GM23338 (cell line): ENCODE results near the gene TP53. TPM values are rescaled to one million over a fixed set of nuclear protein-coding genes. Genes with fewer than 3 reads are reported as not detected.

Experiments
- ATAC-seq: fragments of 200-7000 bp; cut with Tn5 transposase; 3 replicates; pipeline ENCODE4 v1.9.1; 2020
- DNase-seq: peaks from one replicate; pipeline ENCODE4 v3.0.0-alpha.2; 2015; ENCODE audit warnings: low spot score
- H2AFZ ChIP-seq: fragments of 200-600 bp; sonication (generic); 2 replicates; pipeline ENCODE4 v1.8.0; 2016; ENCODE audit warnings: antibody characterized with exemption, mild to moderate bottlenecking, moderate library complexity
- H3F3A ChIP-seq: fragments of 200-600 bp; sonication (generic); replicated peaks from 2 replicates; pipeline ENCODE4 v1.8.0; 2017; ENCODE audit warnings: antibody characterized with exemption, mixed run types, low read depth
- H3K27ac ChIP-seq: fragments of 200-600 bp; sonication (generic); 2 replicates; pipeline ENCODE4 v1.6.1; 2016; ENCODE audit warnings: low read depth
- H3K27me3 ChIP-seq: fragments of 200-600 bp; sonication (generic); 2 replicates; pipeline ENCODE4 v1.8.0; 2016; ENCODE audit warnings: mild to moderate bottlenecking, mixed run types, moderate library complexity; ENCODE audit not compliant: insufficient read depth
- H3K36me3 ChIP-seq: fragments of 200-600 bp; sonication (generic); 2 replicates; pipeline ENCODE4 v1.8.0; 2016; ENCODE audit warnings: mild to moderate bottlenecking; ENCODE audit not compliant: insufficient read depth
- H3K4me1 ChIP-seq: fragments of 200-600 bp; sonication (generic); 2 replicates; pipeline ENCODE4 v1.8.0; 2016; ENCODE audit warnings: mild to moderate bottlenecking, moderate library complexity; ENCODE audit not compliant: insufficient read depth
- H3K4me2 ChIP-seq: fragments of 200-600 bp; sonication (generic); 2 replicates; pipeline ENCODE4 v1.7.1; 2017; ENCODE audit warnings: mixed run types
- H3K4me3 ChIP-seq: fragments of 200-600 bp; sonication (generic); 2 replicates; pipeline ENCODE4 v1.6.1; 2016; ENCODE audit warnings: mixed run types
- H3K79me2 ChIP-seq: fragments of 200-600 bp; sonication (generic); replicated peaks from 2 replicates; pipeline ENCODE4 v1.8.0; 2017; ENCODE audit warnings: mild to moderate bottlenecking; ENCODE audit not compliant: insufficient read depth
- H3K9me2 ChIP-seq: fragments of 200-600 bp; sonication (generic); 2 replicates; pipeline ENCODE4 v1.8.0; 2017; ENCODE audit not compliant: insufficient read depth
- H4K20me1 ChIP-seq: fragments of 200-600 bp; sonication (generic); replicated peaks from 2 replicates; pipeline ENCODE4 v1.8.0; 2017; ENCODE audit warnings: mild to moderate bottlenecking; ENCODE audit not compliant: insufficient read depth
- H3K27ac Mint-ChIP-seq: 2 replicates; pipeline ENCODE4 v1.8.0; 2020; ENCODE audit warnings: inconsistent platforms, mild to moderate bottlenecking, moderate library complexity, mixed read lengths
- H3K27me3 Mint-ChIP-seq: 3 replicates; pipeline ENCODE4 v1.8.0; 2022; ENCODE audit warnings: low read depth, mild to moderate bottlenecking, moderate library complexity, mixed read lengths, inconsistent platforms; ENCODE audit not compliant: insufficient read depth, poor library complexity
- H3K36me3 Mint-ChIP-seq: 3 replicates; pipeline ENCODE4 v1.8.0; 2021; ENCODE audit warnings: low read depth, mild to moderate bottlenecking, inconsistent platforms, moderate library complexity, mixed read lengths
- H3K4me1 Mint-ChIP-seq: 3 replicates; pipeline ENCODE4 v1.8.0; 2020; ENCODE audit warnings: mild to moderate bottlenecking, inconsistent platforms, mixed read lengths
- H3K4me3 Mint-ChIP-seq: 3 replicates; pipeline ENCODE4 v1.8.0; 2021; ENCODE audit warnings: moderate library complexity, mild to moderate bottlenecking, inconsistent platforms, mixed read lengths
- H3K9me3 Mint-ChIP-seq: 3 replicates; pipeline ENCODE4 v1.8.0; 2020; ENCODE audit warnings: moderate library complexity, mild to moderate bottlenecking, inconsistent platforms, mixed read lengths
- CREB1 ChIP-seq: fragments of 250-450 bp; sonication (Bioruptor Pico); IDR thresholded peaks from 2 replicates; pipeline ENCODE4 v1.5.0; 2020; ENCODE audit warnings: low read depth, mild to moderate bottlenecking, moderate library complexity
- EZH2 ChIP-seq: fragments of 200-600 bp; sonication (generic); IDR thresholded peaks from one replicate; pipeline ENCODE4 v1.8.0; 2017; ENCODE audit warnings: antibody characterized with exemption, mild to moderate bottlenecking, low read depth; ENCODE audit not compliant: unreplicated experiment
- EZH2phosphoT487 ChIP-seq: fragments of 200-600 bp; sonication (generic); IDR thresholded peaks from one replicate; pipeline ENCODE4 v1.8.1; 2018; ENCODE audit warnings: antibody characterized with exemption; ENCODE audit not compliant: unreplicated experiment
- JUNB ChIP-seq: IDR thresholded peaks from one replicate; pipeline ENCODE4 v1.6.1; 2016; ENCODE audit warnings: antibody characterized with exemption; ENCODE audit not compliant: unreplicated experiment
- NANOG ChIP-seq: IDR thresholded peaks from 2 replicates; pipeline ENCODE4 v1.6.1; 2016; ENCODE audit warnings: antibody characterized with exemption, borderline replicate concordance
- POLR2AphosphoS5 ChIP-seq: IDR thresholded peaks from 2 replicates; pipeline ENCODE4 v1.6.1; 2016; ENCODE audit warnings: antibody characterized with exemption, low read depth
- STAT1 ChIP-seq: IDR thresholded peaks from one replicate; pipeline ENCODE4 v1.6.1; 2016; ENCODE audit warnings: antibody characterized with exemption; ENCODE audit not compliant: unreplicated experiment
- ZNF114 ChIP-seq: fragments of 250-450 bp; sonication (Bioruptor Pico); IDR thresholded peaks from 2 replicates; pipeline ENCODE4 v1.5.0; 2020; ENCODE audit warnings: mild to moderate bottlenecking, moderate library complexity
- ZNF331 ChIP-seq: fragments of 250-450 bp; sonication (Bioruptor Pico); IDR thresholded peaks from 2 replicates; pipeline ENCODE4 v1.5.0; 2020; ENCODE audit warnings: low read depth, mild to moderate bottlenecking, moderate library complexity
- polyA plus RNA-seq: library from polyadenylated mRNA; unstranded; fragments of >200 nt; fragmentation: Nextera tagmentation; extraction: Ambion mirVana; gene quantifications from 2 replicates; pipeline ENCODE4 v1.2.1, GENCODE V29; 2016
- total RNA-seq: library from RNA; depleted of rRNA; stranded (reverse); fragments of >200 nt; shearing (Covaris generic); gene quantifications from 2 replicates; pipeline ENCODE4 v1.2.3, GENCODE V29; 2014
- TF ChIP-seq, protein P1 (sequence below): fragments of 250-450 bp; sonication (Bioruptor Pico); IDR thresholded peaks from 2 replicates; pipeline ENCODE4 v1.5.0; 2020; ENCODE audit warnings: mild to moderate bottlenecking, moderate library complexity
- TF ChIP-seq, protein P2 (sequence below): IDR thresholded peaks from 2 replicates; pipeline ENCODE4 v1.6.1; 2016; ENCODE audit warnings: antibody characterized with exemption
- TF ChIP-seq, protein P3 (sequence below), 2 experiments: fragments of 200-600 bp in 1 of 2; sonication (generic) in 1 of 2; conservative IDR thresholded peaks; 2 replicates each; pipeline versions ENCODE4 v1.5.1 to v1.6.1; 2016 to 2017; ENCODE audit warnings: antibody characterized with exemption in 2 of 2, low read depth in 2 of 2, mild to moderate bottlenecking in 2 of 2, moderate library complexity in 1 of 2
- TF ChIP-seq, protein P4 (sequence below): IDR thresholded peaks from one replicate; pipeline ENCODE4 v1.6.1; 2018; ENCODE audit warnings: antibody characterized with exemption; ENCODE audit not compliant: unreplicated experiment

Gene TP53
- total and polyA plus RNA-seq, 2 experiments from 2014 or later = 119 to 154 TPM

DNA sequence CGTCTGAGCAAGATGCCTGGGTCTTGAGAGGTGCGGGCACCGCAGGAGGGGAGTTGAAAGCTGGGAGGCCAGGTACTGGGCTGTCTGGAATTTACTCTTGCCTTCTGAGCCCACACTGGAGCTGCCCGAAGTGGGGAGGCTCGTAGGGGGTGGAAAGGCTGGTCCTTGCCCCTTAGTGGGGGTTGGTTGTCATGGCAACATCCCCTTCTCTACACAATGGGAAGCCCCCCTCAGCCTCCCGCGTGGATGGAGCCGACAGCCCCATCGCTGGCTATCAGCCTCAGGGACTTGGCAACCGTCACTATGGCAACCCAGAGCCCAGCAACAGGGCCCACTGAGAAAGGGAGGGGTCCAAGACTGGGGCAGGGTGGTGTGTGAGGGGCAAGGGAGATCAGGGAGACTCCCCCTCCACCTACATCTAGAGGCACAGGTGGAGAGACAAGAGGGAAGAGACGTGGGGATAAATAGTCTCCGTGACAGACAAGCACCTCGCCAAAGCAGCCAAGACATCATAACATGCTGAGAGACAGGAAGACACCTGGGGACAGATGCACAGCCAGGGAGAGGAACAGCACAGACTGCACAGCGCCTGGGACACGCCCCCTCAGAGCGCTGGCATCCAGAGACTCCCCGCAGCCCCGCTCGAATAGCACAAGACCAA lies 25.0 kb upstream of the TP53 start:
- Mint-ChIP-seq H3K9me3 (no peaks in the 10 kb centered on the region; the same call in 2 of the 3 replicates), H3K4me3 (peak overlapping the region; percentile 47), H3K27me3 (peaks cover 20% of the 10 kb centered on the region), H3K36me3 (0 out of 3 replicates have a peak, but pooled peaks cover 4% of the 10 kb centered on the region), H3K27ac (no peak overlapping the region), H3K4me1 (peaks cover 43% of the 10 kb centered on the region)
- Histone ChIP-seq H3K4me1 (peaks cover 30% of the 10 kb centered on the region), H3K27ac (no peak overlapping the region), H4K20me1 (no peaks in the 10 kb centered on the region), H3K79me2 (no peaks in the 10 kb centered on the region), H3K9me2 (0 out of 2 replicates have a peak, but pooled peaks cover 8% of the 10 kb centered on the region), H3F3A (0 out of 2 replicates have a peak, but pooled peaks cover 9% of the 10 kb centered on the region), H3K27me3 (no peaks in the 10 kb centered on the region), H3K36me3 (no peaks in the 10 kb centered on the region), H2AFZ (no peak overlapping the region), H3K4me3 (no peak overlapping the region; the same call in 1 of the 2 replicates), H3K4me2 (peak overlapping the region; percentile 42)
- TF ChIP-seq POLR2AphosphoS5 = no peak
- TF ChIP-seq, protein P1, sequence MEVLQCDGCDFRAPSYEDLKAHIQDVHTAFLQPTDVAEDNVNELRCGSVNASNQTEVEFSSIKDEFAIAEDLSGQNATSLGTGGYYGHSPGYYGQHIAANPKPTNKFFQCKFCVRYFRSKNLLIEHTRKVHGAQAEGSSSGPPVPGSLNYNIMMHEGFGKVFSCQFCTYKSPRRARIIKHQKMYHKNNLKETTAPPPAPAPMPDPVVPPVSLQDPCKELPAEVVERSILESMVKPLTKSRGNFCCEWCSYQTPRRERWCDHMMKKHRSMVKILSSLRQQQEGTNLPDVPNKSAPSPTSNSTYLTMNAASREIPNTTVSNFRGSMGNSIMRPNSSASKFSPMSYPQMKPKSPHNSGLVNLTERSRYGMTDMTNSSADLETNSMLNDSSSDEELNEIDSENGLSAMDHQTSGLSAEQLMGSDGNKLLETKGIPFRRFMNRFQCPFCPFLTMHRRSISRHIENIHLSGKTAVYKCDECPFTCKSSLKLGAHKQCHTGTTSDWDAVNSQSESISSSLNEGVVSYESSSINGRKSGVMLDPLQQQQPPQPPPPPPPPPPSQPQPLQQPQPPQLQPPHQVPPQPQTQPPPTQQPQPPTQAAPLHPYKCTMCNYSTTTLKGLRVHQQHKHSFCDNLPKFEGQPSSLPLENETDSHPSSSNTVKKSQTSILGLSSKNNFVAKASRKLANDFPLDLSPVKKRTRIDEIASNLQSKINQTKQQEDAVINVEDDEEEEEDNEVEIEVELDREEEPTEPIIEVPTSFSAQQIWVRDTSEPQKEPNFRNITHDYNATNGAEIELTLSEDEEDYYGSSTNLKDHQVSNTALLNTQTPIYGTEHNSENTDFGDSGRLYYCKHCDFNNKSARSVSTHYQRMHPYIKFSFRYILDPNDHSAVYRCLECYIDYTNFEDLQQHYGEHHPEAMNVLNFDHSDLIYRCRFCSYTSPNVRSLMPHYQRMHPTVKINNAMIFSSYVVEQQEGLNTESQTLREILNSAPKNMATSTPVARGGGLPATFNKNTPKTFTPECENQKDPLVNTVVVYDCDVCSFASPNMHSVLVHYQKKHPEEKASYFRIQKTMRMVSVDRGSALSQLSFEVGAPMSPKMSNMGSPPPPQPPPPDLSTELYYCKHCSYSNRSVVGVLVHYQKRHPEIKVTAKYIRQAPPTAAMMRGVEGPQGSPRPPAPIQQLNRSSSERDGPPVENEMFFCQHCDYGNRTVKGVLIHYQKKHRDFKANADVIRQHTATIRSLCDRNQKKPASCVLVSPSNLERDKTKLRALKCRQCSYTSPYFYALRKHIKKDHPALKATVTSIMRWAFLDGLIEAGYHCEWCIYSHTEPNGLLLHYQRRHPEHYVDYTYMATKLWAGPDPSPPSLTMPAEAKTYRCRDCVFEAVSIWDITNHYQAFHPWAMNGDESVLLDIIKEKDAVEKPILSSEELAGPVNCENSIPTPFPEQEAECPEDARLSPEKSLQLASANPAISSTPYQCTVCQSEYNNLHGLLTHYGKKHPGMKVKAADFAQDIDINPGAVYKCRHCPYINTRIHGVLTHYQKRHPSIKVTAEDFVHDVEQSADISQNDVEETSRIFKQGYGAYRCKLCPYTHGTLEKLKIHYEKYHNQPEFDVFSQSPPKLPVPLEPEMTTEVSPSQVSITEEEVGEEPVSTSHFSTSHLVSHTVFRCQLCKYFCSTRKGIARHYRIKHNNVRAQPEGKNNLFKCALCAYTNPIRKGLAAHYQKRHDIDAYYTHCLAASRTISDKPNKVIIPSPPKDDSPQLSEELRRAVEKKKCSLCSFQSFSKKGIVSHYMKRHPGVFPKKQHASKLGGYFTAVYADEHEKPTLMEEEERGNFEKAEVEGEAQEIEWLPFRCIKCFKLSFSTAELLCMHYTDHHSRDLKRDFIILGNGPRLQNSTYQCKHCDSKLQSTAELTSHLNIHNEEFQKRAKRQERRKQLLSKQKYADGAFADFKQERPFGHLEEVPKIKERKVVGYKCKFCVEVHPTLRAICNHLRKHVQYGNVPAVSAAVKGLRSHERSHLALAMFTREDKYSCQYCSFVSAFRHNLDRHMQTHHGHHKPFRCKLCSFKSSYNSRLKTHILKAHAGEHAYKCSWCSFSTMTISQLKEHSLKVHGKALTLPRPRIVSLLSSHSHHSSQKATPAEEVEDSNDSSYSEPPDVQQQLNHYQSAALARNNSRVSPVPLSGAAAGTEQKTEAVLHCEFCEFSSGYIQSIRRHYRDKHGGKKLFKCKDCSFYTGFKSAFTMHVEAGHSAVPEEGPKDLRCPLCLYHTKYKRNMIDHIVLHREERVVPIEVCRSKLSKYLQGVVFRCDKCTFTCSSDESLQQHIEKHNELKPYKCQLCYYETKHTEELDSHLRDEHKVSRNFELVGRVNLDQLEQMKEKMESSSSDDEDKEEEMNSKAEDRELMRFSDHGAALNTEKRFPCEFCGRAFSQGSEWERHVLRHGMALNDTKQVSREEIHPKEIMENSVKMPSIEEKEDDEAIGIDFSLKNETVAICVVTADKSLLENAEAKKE (CRISPR knock-in tag) = no peak
- TF ChIP-seq, protein P2, sequence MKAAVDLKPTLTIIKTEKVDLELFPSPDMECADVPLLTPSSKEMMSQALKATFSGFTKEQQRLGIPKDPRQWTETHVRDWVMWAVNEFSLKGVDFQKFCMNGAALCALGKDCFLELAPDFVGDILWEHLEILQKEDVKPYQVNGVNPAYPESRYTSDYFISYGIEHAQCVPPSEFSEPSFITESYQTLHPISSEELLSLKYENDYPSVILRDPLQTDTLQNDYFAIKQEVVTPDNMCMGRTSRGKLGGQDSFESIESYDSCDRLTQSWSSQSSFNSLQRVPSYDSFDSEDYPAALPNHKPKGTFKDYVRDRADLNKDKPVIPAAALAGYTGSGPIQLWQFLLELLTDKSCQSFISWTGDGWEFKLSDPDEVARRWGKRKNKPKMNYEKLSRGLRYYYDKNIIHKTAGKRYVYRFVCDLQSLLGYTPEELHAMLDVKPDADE = no peak
- no peak for TF ChIP-seq JUNB
- TF ChIP-seq EZH2phosphoT487 = no peak
- no peak for TF ChIP-seq NANOG
- TF ChIP-seq ZNF114 (CRISPR knock-in tag) = no peak
- no peak for TF ChIP-seq EZH2
- TF ChIP-seq, protein P3, sequence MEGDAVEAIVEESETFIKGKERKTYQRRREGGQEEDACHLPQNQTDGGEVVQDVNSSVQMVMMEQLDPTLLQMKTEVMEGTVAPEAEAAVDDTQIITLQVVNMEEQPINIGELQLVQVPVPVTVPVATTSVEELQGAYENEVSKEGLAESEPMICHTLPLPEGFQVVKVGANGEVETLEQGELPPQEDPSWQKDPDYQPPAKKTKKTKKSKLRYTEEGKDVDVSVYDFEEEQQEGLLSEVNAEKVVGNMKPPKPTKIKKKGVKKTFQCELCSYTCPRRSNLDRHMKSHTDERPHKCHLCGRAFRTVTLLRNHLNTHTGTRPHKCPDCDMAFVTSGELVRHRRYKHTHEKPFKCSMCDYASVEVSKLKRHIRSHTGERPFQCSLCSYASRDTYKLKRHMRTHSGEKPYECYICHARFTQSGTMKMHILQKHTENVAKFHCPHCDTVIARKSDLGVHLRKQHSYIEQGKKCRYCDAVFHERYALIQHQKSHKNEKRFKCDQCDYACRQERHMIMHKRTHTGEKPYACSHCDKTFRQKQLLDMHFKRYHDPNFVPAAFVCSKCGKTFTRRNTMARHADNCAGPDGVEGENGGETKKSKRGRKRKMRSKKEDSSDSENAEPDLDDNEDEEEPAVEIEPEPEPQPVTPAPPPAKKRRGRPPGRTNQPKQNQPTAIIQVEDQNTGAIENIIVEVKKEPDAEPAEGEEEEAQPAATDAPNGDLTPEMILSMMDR (conservative IDR thresholded peaks at IDR 0.05; ENCODE audit: low read depth in 2 of 2) = no peak
- no peak for TF ChIP-seq CREB1 (CRISPR knock-in tag)
- TF ChIP-seq, protein P4, sequence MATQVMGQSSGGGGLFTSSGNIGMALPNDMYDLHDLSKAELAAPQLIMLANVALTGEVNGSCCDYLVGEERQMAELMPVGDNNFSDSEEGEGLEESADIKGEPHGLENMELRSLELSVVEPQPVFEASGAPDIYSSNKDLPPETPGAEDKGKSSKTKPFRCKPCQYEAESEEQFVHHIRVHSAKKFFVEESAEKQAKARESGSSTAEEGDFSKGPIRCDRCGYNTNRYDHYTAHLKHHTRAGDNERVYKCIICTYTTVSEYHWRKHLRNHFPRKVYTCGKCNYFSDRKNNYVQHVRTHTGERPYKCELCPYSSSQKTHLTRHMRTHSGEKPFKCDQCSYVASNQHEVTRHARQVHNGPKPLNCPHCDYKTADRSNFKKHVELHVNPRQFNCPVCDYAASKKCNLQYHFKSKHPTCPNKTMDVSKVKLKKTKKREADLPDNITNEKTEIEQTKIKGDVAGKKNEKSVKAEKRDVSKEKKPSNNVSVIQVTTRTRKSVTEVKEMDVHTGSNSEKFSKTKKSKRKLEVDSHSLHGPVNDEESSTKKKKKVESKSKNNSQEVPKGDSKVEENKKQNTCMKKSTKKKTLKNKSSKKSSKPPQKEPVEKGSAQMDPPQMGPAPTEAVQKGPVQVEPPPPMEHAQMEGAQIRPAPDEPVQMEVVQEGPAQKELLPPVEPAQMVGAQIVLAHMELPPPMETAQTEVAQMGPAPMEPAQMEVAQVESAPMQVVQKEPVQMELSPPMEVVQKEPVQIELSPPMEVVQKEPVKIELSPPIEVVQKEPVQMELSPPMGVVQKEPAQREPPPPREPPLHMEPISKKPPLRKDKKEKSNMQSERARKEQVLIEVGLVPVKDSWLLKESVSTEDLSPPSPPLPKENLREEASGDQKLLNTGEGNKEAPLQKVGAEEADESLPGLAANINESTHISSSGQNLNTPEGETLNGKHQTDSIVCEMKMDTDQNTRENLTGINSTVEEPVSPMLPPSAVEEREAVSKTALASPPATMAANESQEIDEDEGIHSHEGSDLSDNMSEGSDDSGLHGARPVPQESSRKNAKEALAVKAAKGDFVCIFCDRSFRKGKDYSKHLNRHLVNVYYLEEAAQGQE = no peak
- TF ChIP-seq ZNF331 (CRISPR knock-in tag) = no peak
- no peak for TF ChIP-seq STAT1
- DNase-seq (peak; percentile 60), ATAC-seq (peak; percentile 10)
